ENCODE data around the gene PRSS22. TPM values are rescaled to one million over a fixed set of nuclear protein-coding genes. Genes with fewer than 3 reads are reported as not detected.

Gene PRSS22
- polyA plus RNA-seq, 1 donor from 2014 or later = not detected

- Histone ChIP-seq H4K20me1 (ENCODE audit: insufficient read depth) (no peaks in the 10 kb centered on the region), H3K27me3 (ENCODE audit: insufficient read depth, low read depth, low read length) (peaks cover 19% of the 10 kb centered on the region), H3K36me3 (ENCODE audit: insufficient read depth, low read length) (no peaks in the 10 kb centered on the region), H3K79me2 (replicated peaks; ENCODE audit: insufficient read depth, low read length) (no peaks in the 10 kb centered on the region), H3K4me2 (ENCODE audit: low read length) (no peak overlapping the region), H3K27ac (ENCODE audit: low read length) (no peak overlapping the region), H3K9me2 (ENCODE audit: insufficient read depth, low read length) (no peaks in the 10 kb centered on the region), H3K9me3 (ENCODE audit: low read length) (no peaks in the 10 kb centered on the region), H3K9ac (ENCODE audit: low read length) (no peak overlapping the region), H2AFZ (ENCODE audit: low read depth, low read length) (no peak overlapping the region), H3F3A (ENCODE audit: insufficient read depth, low read length, poor library complexity, severe bottlenecking) (no peaks in the 10 kb centered on the region), H3K4me3 (ENCODE audit: low read length) (no peak overlapping the region)
- TF ChIP-seq MXI1 (conservative IDR thresholded peaks at IDR 0.05; ENCODE audit: poor library complexity, severe bottlenecking) (no peak), TAF1 (IDR thresholded peaks at IDR 0.05; ENCODE audit: low read depth) (no peak), POLR2AphosphoS5 (IDR thresholded peaks at IDR 0.05) (no peak), CTCF (IDR thresholded peaks at IDR 0.05; ENCODE audit: poor library complexity, severe bottlenecking) (no peak), EP300 (conservative IDR thresholded peaks at IDR 0.05; ENCODE audit: poor library complexity, severe bottlenecking) (no peak), RAD21 (conservative IDR thresholded peaks at IDR 0.05) (no peak), EZH2 (IDR thresholded peaks at IDR 0.05; ENCODE audit: borderline replicate concordance, insufficient read depth, low read length, poor library complexity, severe bottlenecking) (no peak), SMC3 (conservative IDR thresholded peaks at IDR 0.05; ENCODE audit: poor library complexity) (no peak)
- TF ChIP-seq, protein P1, sequence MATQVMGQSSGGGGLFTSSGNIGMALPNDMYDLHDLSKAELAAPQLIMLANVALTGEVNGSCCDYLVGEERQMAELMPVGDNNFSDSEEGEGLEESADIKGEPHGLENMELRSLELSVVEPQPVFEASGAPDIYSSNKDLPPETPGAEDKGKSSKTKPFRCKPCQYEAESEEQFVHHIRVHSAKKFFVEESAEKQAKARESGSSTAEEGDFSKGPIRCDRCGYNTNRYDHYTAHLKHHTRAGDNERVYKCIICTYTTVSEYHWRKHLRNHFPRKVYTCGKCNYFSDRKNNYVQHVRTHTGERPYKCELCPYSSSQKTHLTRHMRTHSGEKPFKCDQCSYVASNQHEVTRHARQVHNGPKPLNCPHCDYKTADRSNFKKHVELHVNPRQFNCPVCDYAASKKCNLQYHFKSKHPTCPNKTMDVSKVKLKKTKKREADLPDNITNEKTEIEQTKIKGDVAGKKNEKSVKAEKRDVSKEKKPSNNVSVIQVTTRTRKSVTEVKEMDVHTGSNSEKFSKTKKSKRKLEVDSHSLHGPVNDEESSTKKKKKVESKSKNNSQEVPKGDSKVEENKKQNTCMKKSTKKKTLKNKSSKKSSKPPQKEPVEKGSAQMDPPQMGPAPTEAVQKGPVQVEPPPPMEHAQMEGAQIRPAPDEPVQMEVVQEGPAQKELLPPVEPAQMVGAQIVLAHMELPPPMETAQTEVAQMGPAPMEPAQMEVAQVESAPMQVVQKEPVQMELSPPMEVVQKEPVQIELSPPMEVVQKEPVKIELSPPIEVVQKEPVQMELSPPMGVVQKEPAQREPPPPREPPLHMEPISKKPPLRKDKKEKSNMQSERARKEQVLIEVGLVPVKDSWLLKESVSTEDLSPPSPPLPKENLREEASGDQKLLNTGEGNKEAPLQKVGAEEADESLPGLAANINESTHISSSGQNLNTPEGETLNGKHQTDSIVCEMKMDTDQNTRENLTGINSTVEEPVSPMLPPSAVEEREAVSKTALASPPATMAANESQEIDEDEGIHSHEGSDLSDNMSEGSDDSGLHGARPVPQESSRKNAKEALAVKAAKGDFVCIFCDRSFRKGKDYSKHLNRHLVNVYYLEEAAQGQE (IDR thresholded peaks at IDR 0.05; ENCODE audit: borderline replicate concordance) = no peak
Observed at GRCh38 chr16:2865651-2866050, 7.7 kb upstream of the PRSS22 start.

DNA sequence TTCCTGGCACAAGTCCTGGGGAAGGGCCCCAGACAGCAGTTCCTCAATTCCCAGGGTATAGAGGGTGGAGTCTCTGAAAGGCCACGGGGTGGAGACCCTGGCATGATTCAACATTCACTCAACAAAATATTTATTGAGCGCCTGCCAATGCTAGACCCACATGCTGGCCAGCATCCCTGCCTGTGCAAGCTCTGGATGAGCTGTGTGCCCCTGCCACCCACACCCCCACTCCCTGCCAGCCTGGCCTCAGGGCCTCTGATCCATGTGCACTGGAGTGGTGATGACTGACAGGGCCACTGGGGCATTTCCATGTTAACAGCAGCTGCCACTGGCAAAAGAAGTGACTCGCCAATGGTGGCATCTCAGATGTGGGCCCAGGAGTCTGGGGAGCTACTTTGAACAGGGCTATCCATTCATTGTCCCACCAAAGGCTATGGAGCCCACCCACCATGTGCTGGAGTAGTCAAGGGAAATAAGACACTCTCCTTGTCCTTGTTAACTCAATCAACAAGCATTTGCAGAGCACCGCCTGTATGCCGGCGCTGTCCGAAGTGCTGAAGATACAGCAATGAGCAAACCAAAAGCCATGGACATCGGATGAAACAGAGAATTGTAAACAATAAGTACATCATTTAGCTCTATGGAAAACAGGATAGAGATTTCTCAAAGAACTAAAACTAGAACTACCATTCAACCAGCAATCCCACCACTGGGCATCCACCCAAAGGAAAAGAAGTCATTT, 3.0 kb upstream of the PRSS22 start:
- no peaks in the 10 kb centered on the region for H3K36me3 ChIP-seq (ENCODE audit: insufficient read depth, low read length)
- H3K27ac ChIP-seq (ENCODE audit: low read length) = no peak overlapping the region
- no peaks in the 10 kb centered on the region for H3F3A ChIP-seq (ENCODE audit: insufficient read depth, low read length, poor library complexity, severe bottlenecking)
- H3K4me2 ChIP-seq (ENCODE audit: low read length) = no peak overlapping the region
- no peaks in the 10 kb centered on the region for H3K9me3 ChIP-seq (ENCODE audit: low read length)
- H3K9me2 ChIP-seq (ENCODE audit: insufficient read depth, low read length) = no peaks in the 10 kb centered on the region
- peaks cover 51% of the 10 kb centered on the region for H3K27me3 ChIP-seq (ENCODE audit: insufficient read depth, low read depth, low read length)
- TF ChIP-seq RAD21 (conservative IDR thresholded peaks at IDR 0.05) (no peak), TAF1 (IDR thresholded peaks at IDR 0.05; ENCODE audit: low read depth) (no peak), MXI1 (conservative IDR thresholded peaks at IDR 0.05; ENCODE audit: poor library complexity, severe bottlenecking) (no peak), CTCF (IDR thresholded peaks at IDR 0.05; ENCODE audit: poor library complexity, severe bottlenecking) (no peak), SMC3 (conservative IDR thresholded peaks at IDR 0.05; ENCODE audit: poor library complexity) (no peak), EZH2 (IDR thresholded peaks at IDR 0.05; ENCODE audit: borderline replicate concordance, insufficient read depth, low read length, poor library complexity, severe bottlenecking) (no peak), POLR2AphosphoS5 (IDR thresholded peaks at IDR 0.05) (no peak), EP300 (conservative IDR thresholded peaks at IDR 0.05; ENCODE audit: poor library complexity, severe bottlenecking) (no peak)
- TF ChIP-seq, protein P1 (IDR thresholded peaks at IDR 0.05; ENCODE audit: borderline replicate concordance) = no peak
- no peaks in the 10 kb centered on the region for H4K20me1 ChIP-seq (ENCODE audit: insufficient read depth)
- no peak overlapping the region for H3K4me3 ChIP-seq (ENCODE audit: low read length)
- no peak overlapping the region for H2AFZ ChIP-seq (ENCODE audit: low read depth, low read length)
- H3K79me2 ChIP-seq (replicated peaks; ENCODE audit: insufficient read depth, low read length) = no peaks in the 10 kb centered on the region
- H3K9ac ChIP-seq (ENCODE audit: low read length) = no peak overlapping the region
